KMS-11 (cell line): ENCODE measurements around the gene WNT7A.

ENCODE experiments used
- H2AFZ ChIP-seq: fragments of 200-600 bp; sonication (generic); 2 replicates; pipeline ENCODE4 v1.6.1; 2016; ENCODE audit warnings: antibody characterized with exemption, mixed run types, low read depth
- H3K27ac ChIP-seq: fragments of 200-600 bp; sonication (generic); 2 replicates; pipeline ENCODE4 v1.6.1; 2016; ENCODE audit warnings: mild to moderate bottlenecking, mixed run types
- H3K27me3 ChIP-seq: fragments of 200-600 bp; sonication (generic); 2 replicates; pipeline ENCODE4 v1.6.1; 2017; ENCODE audit warnings: mild to moderate bottlenecking, low read depth, mixed run types, moderate library complexity; ENCODE audit not compliant: insufficient read depth
- H3K36me3 ChIP-seq: fragments of 200-600 bp; sonication (generic); 2 replicates; pipeline ENCODE4 v1.6.1; 2017; ENCODE audit warnings: mild to moderate bottlenecking, mixed run types; ENCODE audit not compliant: insufficient read depth
- H3K4me1 ChIP-seq: fragments of 200-600 bp; sonication (generic); 2 replicates; pipeline ENCODE4 v1.6.1; 2016; ENCODE audit warnings: mild to moderate bottlenecking, low read depth, mixed run types; ENCODE audit not compliant: poor library complexity, severe bottlenecking
- H3K4me2 ChIP-seq: fragments of 200-600 bp; sonication (generic); 2 replicates; pipeline ENCODE4 v1.7.0; 2016; ENCODE audit warnings: mild to moderate bottlenecking, mixed run types
- H3K4me3 ChIP-seq: fragments of 200-600 bp; sonication (generic); IDR thresholded peaks from 2 replicates; pipeline ENCODE4 v1.6.1; 2017; ENCODE audit warnings: low read depth, low read length, mixed read lengths; ENCODE audit not compliant: insufficient read depth
- H3K79me2 ChIP-seq: fragments of 200-600 bp; sonication (generic); 2 replicates; pipeline ENCODE4 v1.6.1; 2016; ENCODE audit warnings: low read depth, mixed run types; ENCODE audit not compliant: insufficient read depth
- H3K9ac ChIP-seq: fragments of 200-600 bp; sonication (generic); 2 replicates; pipeline ENCODE4 v1.6.1; 2016; ENCODE audit warnings: mild to moderate bottlenecking, mixed run types
- H4K20me1 ChIP-seq: fragments of 200-600 bp; sonication (generic); 2 replicates; pipeline ENCODE4 v1.6.1; 2016; ENCODE audit warnings: mild to moderate bottlenecking, mixed run types; ENCODE audit not compliant: insufficient read depth
- TF ChIP-seq, protein P1 (sequence below): fragments of 200-600 bp; sonication (generic); conservative IDR thresholded peaks from 2 replicates; pipeline ENCODE4 v1.6.1; 2017; ENCODE audit warnings: low read depth, mild to moderate bottlenecking, antibody characterized with exemption, low read length, moderate library complexity, mixed read lengths

The WNT7A gene

DNA sequence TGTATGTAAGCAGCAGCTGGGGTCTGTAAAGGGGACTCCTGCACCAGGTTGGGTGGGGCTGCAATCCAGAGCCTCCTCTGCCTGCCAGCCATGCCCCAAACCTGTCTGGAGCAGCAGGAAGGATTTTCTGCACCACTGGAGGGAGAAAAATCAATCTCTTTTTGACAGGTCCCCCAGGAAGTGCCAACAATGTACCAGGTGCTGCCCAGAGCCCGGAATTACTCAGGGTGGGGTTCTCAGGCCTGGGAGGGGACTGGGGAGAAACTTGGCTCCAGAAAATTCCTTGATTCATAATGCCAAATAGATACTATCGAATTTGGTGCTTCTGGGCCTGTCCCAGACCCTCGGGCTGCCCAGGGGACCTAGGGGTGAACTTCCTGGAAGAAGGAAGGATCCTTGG lies 52.6 kb downstream of the WNT7A start:
- Histone ChIP-seq H3K79me2 (no peaks in the 10 kb centered on the region), H3K27ac (no peak overlapping the region), H3K36me3 (no peaks in the 10 kb centered on the region), H3K27me3 (peaks cover 5% of the 10 kb centered on the region; the same call in 1 of the 2 replicates), H3K9ac (no peak overlapping the region), H3K4me1 (no peaks in the 10 kb centered on the region), H3K4me2 (no peak overlapping the region), H4K20me1 (no peaks in the 10 kb centered on the region), H2AFZ (no peak overlapping the region), H3K4me3 (no peak overlapping the region)
- TF ChIP-seq, protein P1, sequence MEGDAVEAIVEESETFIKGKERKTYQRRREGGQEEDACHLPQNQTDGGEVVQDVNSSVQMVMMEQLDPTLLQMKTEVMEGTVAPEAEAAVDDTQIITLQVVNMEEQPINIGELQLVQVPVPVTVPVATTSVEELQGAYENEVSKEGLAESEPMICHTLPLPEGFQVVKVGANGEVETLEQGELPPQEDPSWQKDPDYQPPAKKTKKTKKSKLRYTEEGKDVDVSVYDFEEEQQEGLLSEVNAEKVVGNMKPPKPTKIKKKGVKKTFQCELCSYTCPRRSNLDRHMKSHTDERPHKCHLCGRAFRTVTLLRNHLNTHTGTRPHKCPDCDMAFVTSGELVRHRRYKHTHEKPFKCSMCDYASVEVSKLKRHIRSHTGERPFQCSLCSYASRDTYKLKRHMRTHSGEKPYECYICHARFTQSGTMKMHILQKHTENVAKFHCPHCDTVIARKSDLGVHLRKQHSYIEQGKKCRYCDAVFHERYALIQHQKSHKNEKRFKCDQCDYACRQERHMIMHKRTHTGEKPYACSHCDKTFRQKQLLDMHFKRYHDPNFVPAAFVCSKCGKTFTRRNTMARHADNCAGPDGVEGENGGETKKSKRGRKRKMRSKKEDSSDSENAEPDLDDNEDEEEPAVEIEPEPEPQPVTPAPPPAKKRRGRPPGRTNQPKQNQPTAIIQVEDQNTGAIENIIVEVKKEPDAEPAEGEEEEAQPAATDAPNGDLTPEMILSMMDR = no peak

DNA sequence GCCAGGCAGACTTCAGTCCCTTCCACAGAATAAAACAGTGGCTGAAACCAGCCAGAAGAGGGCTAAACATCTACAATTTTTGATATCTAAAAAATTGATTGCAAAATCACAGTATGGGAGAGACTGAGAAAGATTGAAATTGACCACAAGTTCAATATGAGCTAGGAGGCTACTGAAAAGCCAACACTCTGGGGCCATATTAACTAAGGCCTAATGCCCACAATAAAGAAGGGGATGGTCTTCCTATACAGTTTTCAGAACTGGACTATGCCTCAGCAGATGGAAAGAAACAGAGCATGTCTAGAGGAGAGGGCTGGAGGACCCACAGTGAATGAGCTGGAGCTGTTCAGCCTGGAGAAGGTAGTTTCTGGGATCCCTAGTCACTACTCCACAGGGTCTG lies 53.2 kb downstream of the WNT7A start:
- TF ChIP-seq, protein P1 = no peak

DNA sequence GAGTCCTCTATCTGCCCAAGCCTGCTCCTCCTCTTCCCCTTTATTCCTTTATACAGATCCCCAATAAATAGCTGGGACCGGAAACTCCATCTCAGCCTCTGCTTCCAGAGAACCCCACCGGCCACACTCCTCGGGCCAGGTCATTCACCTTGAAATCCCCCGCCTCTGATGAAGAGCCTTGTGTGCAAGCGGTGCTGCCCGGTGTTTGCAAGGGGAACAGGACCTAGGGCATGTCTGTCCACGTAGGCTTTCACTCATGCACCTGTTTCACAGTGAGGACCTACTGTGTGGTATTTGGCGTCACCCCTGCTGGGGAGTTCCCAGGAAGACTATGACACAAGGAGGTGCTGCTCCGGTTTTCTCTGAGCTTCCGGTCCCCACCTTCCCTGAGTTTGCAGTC lies 54.0 kb downstream of the WNT7A start:
- Histone ChIP-seq H3K79me2 (no peaks in the 10 kb centered on the region), H3K27ac (no peak overlapping the region), H3K27me3 (peaks cover under 1% of the 10 kb centered on the region; the same call in 1 of the 2 replicates), H3K9ac (no peak overlapping the region), H2AFZ (no peak overlapping the region), H3K4me3 (no peak overlapping the region), H3K4me2 (no peak overlapping the region), H3K36me3 (no peaks in the 10 kb centered on the region), H3K4me1 (no peaks in the 10 kb centered on the region), H4K20me1 (no peaks in the 10 kb centered on the region)
- TF ChIP-seq, protein P1 = no peak

More for the DNA sequence above, 53.2 kb downstream of the WNT7A start:
- no peak overlapping the region for H3K27ac ChIP-seq
- no peak overlapping the region for H3K4me3 ChIP-seq
- H3K4me1 ChIP-seq = no peaks in the 10 kb centered on the region
- H3K9ac ChIP-seq = no peak overlapping the region
- H3K4me2 ChIP-seq = no peak overlapping the region
- no peaks in the 10 kb centered on the region for H4K20me1 ChIP-seq
- H2AFZ ChIP-seq = no peak overlapping the region
- H3K27me3 ChIP-seq = peaks cover 5% of the 10 kb centered on the region; the same call in 1 of the 2 replicates
- H3K36me3 ChIP-seq = no peaks in the 10 kb centered on the region
- no peaks in the 10 kb centered on the region for H3K79me2 ChIP-seq

DNA sequence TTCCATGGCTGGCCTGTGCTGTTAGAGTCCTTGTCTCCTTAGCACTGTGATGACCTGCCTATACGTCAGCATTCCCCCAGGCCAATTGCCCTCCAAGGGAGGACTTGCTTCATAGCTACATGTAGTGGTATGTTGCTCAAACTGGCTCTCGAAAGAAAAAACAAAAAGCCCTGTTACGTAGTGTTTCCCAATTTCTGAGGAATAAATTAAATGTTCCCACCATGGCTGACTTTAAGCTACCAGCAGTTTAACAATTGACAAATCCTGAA lies 54.6 kb downstream of the WNT7A start:
- no peaks in the 10 kb centered on the region; the same call in 1 of the 2 replicates for H3K27me3 ChIP-seq
- no peak overlapping the region for H3K4me2 ChIP-seq
- H2AFZ ChIP-seq = no peak overlapping the region
- H3K27ac ChIP-seq = no peak overlapping the region
- H3K4me3 ChIP-seq = no peak overlapping the region
- no peak overlapping the region for H3K9ac ChIP-seq
- H3K36me3 ChIP-seq = no peaks in the 10 kb centered on the region
- no peaks in the 10 kb centered on the region for H4K20me1 ChIP-seq
- H3K4me1 ChIP-seq = no peaks in the 10 kb centered on the region
- TF ChIP-seq, protein P1 = no peak
- H3K79me2 ChIP-seq = no peaks in the 10 kb centered on the region
